ENCODE measurements around the gene LRRC17. TPM values are rescaled to one million over a fixed set of nuclear protein-coding genes. Genes with fewer than 3 reads are reported as not detected.

The LRRC17 gene
- total and polyA plus RNA-seq, 9 of the 15 experiments (the other 6 are each of a cell fraction or from before 2014, with no cell fraction given): 0.03 to 0.18 (median 0.12) TPM; not detected in 5

DNA sequence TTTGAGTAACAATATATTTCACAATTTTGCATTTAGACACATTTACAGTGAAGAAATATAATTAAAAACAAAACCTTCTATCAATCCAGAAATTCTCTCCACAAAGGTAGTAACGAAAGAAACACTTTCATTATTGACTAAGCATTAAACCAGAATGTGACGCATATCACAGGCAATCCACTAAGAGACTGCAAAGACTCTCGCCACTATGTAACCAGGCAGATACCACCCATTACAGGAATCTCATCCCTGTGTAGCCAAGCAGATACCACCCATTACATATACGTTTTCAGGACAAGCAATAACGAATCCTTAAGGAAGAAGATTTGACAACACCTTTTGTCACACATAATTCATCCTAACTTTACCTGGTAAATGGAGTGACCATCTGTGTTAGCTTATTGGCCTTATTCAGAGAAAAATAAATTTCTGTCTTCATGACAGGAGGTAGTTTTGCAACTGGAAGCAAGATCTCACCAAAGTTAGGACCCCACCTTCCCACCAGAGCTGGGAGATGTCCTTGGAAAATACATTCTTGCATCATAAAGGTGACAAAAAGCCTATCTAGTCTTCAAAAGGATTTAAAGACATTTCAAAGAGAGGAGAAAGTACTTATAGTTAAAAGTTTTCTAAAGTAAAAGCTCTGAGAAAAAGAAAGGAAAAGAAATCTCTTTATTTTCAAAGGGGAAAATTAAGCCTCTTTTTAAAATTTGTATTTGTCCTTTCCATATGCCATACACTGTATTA, 30.8 kb downstream of the LRRC17 start:
- no peak for DNase-seq (ENCODE audit: extremely low read depth in 1 of 4, low spot score in 3 of 4)
- peak; percentile 61 for ATAC-seq
- Histone ChIP-seq H3K4me1 (replicated peaks in 1 of 2; ENCODE audit: control insufficient read depth in 2 of 2, insufficient read depth in 2 of 2, low read length in 2 of 2) (peaks cover 0 to 6% of the 10 kb centered on the region in 2 experiments; a peak in 2 of 5 replicates), H3K9me3 (replicated peaks; ENCODE audit: control insufficient read depth, insufficient read depth, low read depth, low read length) (no peaks in the 10 kb centered on the region), H4K20me1 (replicated peaks; ENCODE audit: control insufficient read depth, insufficient read depth, low read length) (no peaks in the 10 kb centered on the region), H3K27ac (ENCODE audit: extremely low read depth, low read depth, low read length) (no peak overlapping the region), H3K4me2 (ENCODE audit: insufficient read depth, low read length) (peak overlapping the region; percentile 15; the same call in 1 of the 2 replicates), H3K9me1 (ENCODE audit: control insufficient read depth, insufficient read depth, low read length) (no peaks in the 10 kb centered on the region), H2AFZ (ENCODE audit: low read depth, low read length) (no peak overlapping the region; the same call in 1 of the 2 replicates), H3K9ac (ENCODE audit: insufficient read depth in 1 of 2, low read depth in 2 of 2, low read length in 2 of 2) (no peak overlapping the region), H3K36me3 (ENCODE audit: control insufficient read depth, insufficient read depth, low read length) (peaks cover 13% of the 10 kb centered on the region), H3K79me2 (ENCODE audit: control insufficient read depth, insufficient read depth, low read length) (peaks cover 27% of the 10 kb centered on the region; the same call in 2 of the 3 replicates), H3K4me3 (no peak overlapping the region), H3K27me3 (ENCODE audit: control insufficient read depth in 2 of 2, insufficient read depth in 2 of 2, low read length in 2 of 2) (no peaks in the 10 kb centered on the region)
- ChIA-PET POLR2A (interaction anchor here (1.2 kb wide), 1 partner anchor 22 kb away, joined by 3 read pairs; no protein-coding TSS in a partner anchor), CTCF (ENCODE audit: low intra/inter-chr PET ratio) (no interaction called here)
- no peak for FAIRE-seq
- WGBS (ENCODE audit: insufficient coverage, low coverage, missing lambda C conversion rate): 62% methylated on average over 5 of the region's 5 CpGs
- no TSS peak for BruUV-seq (replicated peaks)
- in situ Hi-C loops (cut with MboI): no loop called here
- intact Hi-C loops (cut with micrococcal nuclease): no loop called here
- TF ChIP-seq CEBPG (CRISPR knock-in tag; IDR thresholded peaks at IDR 0.05): no peak
- peak; percentile 40 to 66; a peak in 3 of 4 replicates for TF ChIP-seq CEBPG (tag; conservative IDR thresholded peaks at IDR 0.05 in 1 of 2, IDR thresholded peaks at IDR 0.05 in 1 of 2)
- TF ChIP-seq ZNF184 (CRISPR knock-in tag; IDR thresholded peaks at IDR 0.05): no peak
- TF ChIP-seq, protein P1, sequence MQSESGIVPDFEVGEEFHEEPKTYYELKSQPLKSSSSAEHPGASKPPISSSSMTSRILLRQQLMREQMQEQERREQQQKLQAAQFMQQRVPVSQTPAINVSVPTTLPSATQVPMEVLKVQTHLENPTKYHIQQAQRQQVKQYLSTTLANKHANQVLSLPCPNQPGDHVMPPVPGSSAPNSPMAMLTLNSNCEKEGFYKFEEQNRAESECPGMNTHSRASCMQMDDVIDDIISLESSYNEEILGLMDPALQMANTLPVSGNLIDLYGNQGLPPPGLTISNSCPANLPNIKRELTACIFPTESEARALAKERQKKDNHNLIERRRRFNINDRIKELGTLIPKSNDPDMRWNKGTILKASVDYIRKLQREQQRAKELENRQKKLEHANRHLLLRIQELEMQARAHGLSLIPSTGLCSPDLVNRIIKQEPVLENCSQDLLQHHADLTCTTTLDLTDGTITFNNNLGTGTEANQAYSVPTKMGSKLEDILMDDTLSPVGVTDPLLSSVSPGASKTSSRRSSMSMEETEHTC (IDR thresholded peaks at IDR 0.05): no peak
- no peak for TF ChIP-seq ZNF766 (CRISPR knock-in tag; conservative IDR thresholded peaks at IDR 0.05)
- TF ChIP-seq, protein P2, sequence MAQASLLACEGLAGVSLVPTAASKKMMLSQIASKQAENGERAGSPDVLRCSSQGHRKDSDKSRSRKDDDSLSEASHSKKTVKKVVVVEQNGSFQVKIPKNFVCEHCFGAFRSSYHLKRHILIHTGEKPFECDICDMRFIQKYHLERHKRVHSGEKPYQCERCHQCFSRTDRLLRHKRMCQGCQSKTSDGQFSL (CRISPR knock-in tag; IDR thresholded peaks at IDR 0.05): no peak
- TF ChIP-seq, protein P2 (tag; IDR thresholded peaks at IDR 0.05): no peak
- no peak for TF ChIP-seq ARID3B (CRISPR knock-in tag; IDR thresholded peaks at IDR 0.05; ENCODE audit: borderline replicate concordance)
- no peak for TF ChIP-seq IRF1 (CRISPR knock-in tag; IDR thresholded peaks at IDR 0.05; ENCODE audit: borderline replicate concordance)
- no peak for TF ChIP-seq ZBTB43 (CRISPR knock-in tag; IDR thresholded peaks at IDR 0.05)
- no peak for TF ChIP-seq FOXJ2 (tag; IDR thresholded peaks at IDR 0.05)
- TF ChIP-seq MED1 (CRISPR knock-in tag; IDR thresholded peaks at IDR 0.05; ENCODE audit: borderline replicate concordance): no peak
- TF ChIP-seq HES1 (IDR thresholded peaks at IDR 0.05; ENCODE audit: low read depth): no peak
- no peak for TF ChIP-seq MCM5 (IDR thresholded peaks at IDR 0.05; ENCODE audit: low read depth)
- no peak for TF ChIP-seq ZNF324 (CRISPR knock-in tag; IDR thresholded peaks at IDR 0.05)
